Measurements from ENCODE around the gene CACNA1F.

GRCh38 chrX:49269767-49270248 lies 36.7 kb upstream of the CACNA1F start, which contains the start of gene PPP1R3F:
- TF ChIP-seq POLR2A (IDR thresholded peaks at IDR 0.05; ENCODE audit: low read depth, low read length): no peak
- TF ChIP-seq TAF1 (IDR thresholded peaks at IDR 0.05; ENCODE audit: low read depth, low read length): no peak

Data from GM12891 (cell line).